ENCODE results near the gene CYP4A22.
"Not testable (repeated sequence)": the region's sequence is repeated elsewhere in the genome, so short reads cannot be mapped to it uniquely, and the experiment has no call there.

Gene CYP4A22

DNA sequence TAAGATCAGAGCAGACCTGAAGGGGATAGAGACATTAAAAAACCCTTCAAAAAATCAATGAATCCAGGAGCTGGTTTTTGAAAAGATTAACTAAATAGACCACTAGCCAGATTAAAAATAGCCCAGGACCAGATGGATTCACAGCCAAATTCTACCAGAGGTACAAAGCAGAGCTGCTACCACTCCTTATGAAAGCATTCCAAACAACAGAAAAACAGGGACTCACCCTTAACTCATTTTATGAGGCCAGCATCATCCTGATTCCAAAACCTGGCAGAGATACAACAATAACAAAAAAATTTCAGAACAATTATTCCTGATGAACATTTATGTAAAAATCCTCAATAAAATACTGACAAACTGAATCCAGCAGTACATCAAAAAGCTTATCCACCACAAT is 19.2 kb downstream of the CYP4A22 start:
- DNase-seq (ENCODE audit: low read depth in 3 of 3), result not testable (repeated sequence)

DNA sequence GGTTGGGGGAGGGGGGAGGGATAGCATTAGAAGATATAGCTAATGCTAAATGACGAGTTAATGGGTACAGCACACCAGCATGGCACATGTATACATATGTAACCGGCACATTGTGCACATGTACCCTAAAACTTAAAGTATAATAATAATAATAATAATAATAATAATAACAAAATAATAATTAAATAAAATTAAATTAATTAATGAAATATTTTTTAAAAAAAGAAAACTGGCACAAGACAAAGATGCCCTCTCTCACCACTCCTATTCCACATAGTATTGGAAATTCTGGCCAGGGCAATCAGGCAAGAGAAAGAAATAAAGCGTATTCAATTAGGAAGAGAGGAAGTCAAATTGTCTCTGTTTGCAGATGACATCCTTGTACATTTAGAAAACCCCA is 20.7 kb downstream of the CYP4A22 start:
- DNase-seq (ENCODE audit: low read depth in 3 of 3), result not testable (repeated sequence)

DNA sequence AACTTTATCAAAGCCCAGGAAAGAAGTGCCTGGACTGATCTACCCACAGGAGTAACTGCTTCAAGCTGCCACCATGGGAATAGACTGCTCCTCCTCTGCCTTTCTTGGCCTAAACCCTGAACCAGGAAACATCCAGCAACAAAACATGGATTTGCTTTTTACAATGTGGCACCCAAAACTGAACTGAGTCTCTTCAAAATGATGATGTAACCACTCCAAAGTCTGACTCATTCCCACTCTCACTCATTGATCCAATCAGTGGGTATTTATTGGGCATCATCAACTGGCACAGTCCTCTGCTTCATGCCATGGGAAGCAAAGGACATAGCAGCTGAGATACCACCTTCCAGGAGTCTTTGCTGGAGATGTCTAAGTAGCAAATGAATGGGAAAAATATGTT is 23.5 kb downstream of the CYP4A22 start:
- no peak for DNase-seq (ENCODE audit: low read depth in 3 of 3)

DNA sequence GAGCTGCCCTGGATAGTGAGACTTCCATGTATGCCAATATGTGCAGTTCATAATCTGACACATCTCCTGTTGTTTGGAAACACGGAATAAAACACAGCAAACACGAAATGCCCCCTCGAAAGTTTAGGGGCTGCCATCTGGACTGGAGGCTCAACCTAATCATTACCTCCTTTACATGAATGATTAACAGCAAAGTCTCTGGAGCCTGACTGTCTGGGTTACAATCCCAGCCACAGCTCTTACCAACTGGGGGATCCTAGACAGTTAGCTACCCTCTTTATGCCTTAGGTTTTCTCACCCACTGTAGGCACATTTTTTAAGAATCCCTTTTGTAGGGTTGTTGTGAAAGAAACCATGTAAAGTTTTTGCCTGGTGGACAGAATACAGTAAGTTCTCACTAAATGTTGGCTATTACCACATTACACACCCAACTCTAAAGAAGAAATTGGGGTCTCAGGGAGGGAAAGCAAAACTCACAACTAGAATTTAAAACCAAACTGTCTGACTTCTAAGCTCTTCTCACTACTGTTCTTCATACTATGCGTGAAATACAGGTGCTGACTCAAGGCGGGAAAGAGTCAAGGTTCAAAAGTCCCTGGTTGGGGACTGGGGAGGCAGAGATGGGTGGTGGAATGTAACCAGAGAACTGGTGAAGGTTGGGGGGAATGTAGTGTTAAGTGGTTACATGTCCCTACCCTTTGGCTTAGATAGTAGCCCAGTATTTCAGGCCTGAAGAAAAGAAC is 24.2 kb downstream of the CYP4A22 start:
- DNase-seq (ENCODE audit: low read depth in 3 of 3), result no peak

DNA sequence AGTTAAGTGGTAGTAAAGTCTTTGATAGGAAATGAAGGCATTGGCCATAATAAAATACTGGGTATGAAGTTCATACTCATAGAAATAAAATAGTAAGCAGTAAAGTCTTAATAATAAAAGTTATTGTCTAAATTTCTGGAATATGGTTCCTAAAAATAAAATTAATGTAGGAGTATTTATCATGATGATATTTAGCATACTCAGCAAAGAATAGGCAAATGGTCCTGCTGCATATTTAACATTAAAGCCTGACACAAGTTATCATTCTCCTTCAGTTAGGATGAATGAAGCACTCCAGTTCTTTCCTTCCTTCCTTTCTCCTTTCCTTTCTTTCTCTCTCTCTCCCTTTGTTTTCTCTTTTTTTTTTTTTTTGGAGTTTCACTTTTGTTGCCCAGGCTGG is 27.3 kb downstream of the CYP4A22 start:
- no peak for DNase-seq (ENCODE audit: low read depth in 3 of 3)

DNA sequence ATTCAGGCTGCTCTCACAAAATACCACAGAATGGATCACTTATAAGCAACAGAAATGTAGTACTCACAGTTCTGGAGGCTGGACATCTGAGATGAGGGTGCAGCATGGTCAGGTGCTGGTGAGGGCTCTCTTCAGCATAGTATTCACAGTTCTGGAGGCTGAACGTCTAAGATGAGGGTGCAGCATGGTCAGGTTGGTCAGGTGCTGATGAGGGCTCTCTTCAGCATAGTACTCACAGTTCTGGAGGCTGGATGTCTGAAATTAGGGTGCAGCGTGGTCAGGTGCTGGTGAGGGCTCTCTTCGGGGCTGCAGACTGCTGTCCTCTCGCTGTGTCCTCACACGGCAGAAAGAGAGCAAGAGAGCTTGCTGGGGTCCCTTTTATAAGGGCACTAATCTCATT is 35.5 kb downstream of the CYP4A22 start:
- no peak for DNase-seq (ENCODE audit: low read depth in 3 of 3)

DNA sequence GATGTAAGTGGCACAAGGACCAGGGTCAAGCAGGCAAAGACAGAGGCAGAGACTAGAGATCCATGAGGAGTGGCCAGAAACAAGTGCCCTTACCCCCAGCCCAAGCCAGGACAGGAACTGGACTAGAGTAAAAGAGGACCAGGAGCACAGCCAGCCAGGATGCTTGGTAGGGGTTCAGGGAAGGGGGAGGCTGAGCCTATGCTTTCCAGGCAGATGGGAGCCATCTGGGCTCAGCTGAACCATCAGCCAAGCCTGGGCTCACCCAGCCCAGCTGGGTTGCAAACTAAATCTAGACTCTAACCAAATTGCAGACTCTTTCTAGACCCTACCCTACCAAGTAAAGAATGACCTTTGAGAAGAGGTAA is 37.4 kb downstream of the CYP4A22 start:
- no peak for DNase-seq (ENCODE audit: low read depth in 3 of 3)

DNA sequence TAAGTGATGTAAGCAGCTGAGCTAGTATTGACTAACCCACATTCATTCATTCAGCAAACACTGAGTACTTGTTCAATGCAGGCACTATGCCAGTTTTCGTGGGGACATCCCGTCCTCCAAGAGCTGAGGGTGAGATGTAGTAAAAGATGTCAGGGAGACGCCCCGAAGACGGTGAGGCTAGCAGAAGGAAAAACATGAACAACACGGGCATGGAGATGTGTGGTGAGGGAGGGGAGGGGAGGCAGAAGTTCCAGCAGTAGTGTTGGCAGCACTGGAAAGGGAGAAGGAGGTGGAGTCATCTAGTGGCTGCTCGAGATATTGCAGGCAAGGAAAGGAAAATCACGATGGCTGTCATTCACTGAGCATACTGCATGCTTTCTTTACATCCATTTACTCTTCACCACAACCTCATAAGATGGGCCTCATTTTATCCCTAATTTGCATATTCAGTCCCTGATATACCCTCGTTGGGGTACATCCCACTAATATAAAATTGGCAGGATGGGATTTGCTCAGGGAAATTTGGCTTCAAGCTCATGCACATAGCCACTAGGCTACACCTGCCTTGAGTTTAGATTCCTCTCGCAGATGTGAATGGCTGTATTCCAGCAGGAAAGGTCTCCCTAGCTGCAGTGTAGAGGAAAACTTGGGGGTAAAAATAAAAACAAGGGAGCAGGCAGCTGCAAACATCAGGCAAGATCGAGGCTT is 38.1 kb downstream of the CYP4A22 start:
- no peak for DNase-seq (ENCODE audit: low read depth in 3 of 3)

DNA sequence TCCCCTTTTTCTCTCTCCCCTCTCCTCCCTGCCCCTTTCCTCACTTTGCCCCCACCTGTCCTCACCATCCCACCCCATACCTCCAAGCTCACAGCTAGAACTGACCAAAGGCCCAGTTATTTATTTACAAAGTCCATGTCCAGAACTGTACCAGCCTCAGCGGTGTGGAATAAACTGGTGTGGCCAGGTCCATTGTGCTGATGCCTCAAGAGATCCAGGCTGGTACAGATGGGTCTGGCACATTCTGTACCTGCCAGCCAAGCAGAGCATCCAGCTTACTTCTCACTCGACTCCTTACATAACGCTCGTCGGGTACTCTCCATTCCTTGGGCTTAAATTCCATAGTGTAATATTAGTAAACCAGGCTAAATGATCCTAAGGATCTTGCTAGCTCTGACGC is 40.8 kb downstream of the CYP4A22 start:
- no peak for DNase-seq (ENCODE audit: low read depth in 3 of 3)

DNA sequence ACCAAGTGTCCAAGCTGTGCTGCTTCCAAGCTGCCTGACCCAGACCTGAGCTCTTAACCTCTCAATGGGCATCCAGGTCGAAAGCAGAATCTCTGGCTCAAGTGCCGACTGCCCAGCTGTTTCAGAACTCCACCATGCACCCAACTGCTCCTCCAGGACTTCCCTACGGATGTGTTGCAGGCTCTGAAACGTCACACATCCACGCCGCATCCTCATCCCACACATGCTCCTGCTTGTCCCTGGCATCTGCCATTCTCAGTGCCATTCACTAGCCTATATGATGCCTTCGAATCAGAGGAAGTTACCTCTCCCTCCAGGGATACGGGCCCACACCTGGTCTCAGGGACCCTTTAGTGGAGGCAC is 41.4 kb downstream of the CYP4A22 start:
- no peak for DNase-seq (ENCODE audit: low read depth in 3 of 3)

DNA sequence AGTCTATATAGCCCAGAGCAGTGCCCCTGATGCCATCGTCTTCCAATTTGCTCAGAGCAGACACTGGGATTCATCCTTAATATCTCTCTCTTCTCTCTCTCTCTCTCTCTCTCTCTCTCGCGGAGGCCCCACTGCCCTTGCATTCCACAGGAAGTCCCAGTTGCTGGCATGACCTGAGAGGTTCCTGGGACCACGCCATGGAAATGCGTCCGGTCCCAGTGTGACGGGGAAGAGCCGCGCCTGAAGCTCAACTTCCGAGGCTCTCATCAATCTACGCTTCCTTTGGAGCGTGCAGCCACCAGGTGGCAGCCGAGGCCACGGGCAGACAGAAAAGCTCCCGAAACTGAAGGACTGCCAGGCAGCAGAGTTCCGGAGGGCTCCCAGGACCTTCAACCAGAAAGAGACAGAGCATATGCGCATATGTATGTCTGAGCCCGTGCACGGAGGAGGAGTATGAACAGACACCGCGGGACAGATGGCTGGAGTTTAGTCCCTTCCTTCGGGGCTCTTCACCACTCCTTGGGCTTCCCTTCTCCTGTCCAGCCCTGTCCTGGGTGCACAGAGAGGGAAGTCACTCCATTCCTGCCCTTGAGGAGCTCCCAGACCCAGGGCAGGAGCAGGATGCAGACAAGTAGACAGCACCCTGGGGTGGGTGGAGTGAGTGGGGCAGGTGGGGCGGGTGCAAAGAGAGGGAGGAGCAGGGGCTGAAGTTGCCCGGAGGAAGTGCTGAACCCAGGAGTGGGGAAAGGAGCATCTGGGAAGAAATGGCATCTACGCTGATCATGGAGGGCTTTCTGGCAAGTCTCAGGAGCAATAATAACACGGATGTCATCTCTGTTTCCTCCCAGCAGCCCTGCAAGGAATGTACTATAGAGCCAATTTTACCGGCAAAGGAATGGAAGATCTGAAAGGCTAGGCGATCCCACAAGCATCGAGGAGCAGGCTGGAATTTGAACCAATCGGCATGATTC is 42.1 kb downstream of the CYP4A22 start:
- DNase-seq (ENCODE audit: low read depth in 3 of 3), result peak; percentile 61 to 79 (median 72)

DNA sequence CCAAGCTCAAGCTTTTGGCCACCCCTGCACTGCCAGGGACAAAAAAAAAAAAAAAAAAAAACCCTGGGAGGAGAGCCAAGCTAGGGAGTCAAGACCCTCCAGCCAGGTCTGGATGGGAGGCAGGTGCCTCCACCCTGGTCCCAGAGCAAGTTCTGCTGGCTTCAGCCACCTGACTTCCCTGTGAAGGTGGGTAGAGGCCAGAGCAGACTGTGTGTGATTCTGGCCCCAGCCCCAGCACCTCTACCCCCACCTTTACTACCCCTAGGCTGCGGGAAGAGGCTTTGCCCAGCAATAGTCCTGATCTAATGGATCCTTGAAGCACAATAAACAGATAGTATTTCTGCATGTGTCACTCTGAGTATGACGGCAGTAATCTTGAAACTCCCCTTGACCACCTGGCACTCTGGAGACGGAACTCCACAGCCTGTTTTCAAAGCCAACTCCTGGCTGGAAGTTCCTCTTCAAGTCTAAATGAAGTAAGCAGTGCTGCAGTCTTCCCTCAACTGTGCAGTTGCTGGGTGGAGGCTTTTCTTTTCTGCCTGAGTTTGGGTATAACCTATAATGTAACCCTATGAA is 42.8 kb downstream of the CYP4A22 start:
- DNase-seq (ENCODE audit: low read depth in 3 of 3), result no peak

DNA sequence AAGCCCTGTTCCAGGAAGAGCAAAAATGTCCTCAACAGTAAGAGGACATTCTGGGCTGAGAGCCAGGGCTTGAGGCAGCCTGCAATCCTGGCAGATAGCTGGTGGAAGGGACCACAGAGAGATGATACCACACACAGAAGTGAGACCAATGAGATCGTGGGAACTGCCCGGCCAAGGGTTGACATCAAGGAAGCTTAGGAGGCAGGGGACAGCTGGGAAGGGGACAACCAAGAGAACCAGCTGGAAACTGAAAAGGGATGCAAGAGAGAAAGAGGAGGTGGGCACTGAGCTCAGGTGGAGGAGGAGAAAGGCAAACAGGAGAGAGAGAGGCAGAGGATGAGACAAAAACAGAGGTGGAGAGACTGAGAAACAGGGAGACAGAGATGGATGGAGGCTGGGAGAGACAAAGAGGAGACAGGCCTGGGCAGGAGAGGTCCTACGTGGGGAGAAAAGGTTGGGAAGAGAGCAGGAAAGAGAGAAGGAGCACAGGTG is 43.4 kb downstream of the CYP4A22 start:
- DNase-seq (ENCODE audit: low read depth in 3 of 3), result no peak

DNA sequence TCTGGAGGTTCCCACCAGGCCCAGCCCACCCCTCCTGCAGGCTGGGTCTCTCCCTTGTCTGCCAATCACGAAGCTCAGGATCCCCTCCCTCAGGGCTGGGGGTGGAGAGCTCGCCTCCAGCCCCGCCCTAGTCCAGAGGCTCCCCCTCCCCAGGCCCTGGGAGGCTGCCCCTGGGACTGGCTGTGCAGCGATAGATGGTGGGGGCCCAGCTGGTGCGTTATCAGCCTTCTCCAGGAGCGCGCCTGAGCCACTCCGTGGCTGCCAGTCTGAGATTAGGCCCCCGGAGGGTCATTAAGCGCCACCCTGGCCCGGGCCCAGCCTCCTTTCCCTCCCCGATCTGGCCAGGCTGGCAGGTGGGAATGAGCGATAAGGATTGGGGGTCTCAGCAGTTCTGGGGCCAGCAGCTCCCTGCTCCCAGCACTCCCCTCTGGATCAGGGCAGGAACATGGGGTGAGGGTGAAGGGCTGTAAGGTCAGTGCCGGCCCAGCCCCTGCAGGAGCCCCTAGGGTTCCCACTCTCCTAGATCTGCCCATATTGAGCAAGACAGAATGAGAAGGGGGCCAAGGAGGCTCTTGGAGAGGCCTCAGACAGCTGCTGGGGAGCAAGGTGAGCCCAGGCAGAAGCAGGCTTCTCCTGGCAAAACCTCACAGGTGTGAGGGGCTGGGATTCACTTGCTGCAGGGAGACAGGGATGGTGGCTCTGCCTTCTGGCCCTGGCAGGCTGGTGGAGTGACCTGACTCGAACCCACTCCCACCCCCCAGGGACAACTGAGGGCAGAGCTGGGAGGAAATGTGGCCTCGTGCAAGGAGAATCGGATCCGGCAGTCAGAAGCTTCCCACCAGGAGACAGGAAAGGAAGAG is 44.1 kb downstream of the CYP4A22 start:
- no peak for DNase-seq (ENCODE audit: low read depth in 3 of 3)

DNA sequence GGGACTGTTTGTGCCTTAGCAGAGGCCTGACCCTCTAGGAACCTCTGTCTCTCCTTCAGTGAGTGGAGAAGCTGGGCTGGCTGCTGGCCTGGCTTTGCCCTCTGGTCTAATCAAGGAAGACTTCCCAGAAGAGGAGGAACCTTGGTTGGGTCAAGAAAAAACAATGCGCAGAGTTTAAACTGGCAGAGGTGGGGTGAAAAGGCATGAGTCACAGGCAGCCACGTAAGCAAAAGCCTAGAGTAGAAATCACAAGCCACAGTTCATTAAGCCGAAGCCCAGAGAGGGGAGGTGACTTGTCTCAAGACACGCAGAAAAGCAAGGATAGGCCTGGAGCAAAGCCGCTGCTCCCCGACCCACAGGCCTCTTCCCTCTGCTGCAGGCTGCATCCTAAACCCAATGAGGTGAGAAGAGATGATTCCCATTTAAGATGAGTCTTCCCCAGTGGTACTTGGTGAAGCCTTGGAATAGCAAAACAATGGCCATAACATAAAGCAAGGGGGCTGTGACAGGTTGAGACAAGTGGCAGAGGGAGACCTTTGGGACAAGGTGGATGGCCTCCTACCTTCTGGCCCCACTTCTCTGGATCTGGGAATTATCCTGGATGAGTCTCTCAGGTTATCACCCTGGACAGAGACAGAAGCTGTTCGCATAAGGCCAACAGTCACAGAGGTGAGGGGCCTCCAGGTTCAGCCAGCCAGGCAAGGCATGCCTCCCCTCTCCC is 44.9 kb downstream of the CYP4A22 start:
- no peak for DNase-seq (ENCODE audit: low read depth in 3 of 3)

DNA sequence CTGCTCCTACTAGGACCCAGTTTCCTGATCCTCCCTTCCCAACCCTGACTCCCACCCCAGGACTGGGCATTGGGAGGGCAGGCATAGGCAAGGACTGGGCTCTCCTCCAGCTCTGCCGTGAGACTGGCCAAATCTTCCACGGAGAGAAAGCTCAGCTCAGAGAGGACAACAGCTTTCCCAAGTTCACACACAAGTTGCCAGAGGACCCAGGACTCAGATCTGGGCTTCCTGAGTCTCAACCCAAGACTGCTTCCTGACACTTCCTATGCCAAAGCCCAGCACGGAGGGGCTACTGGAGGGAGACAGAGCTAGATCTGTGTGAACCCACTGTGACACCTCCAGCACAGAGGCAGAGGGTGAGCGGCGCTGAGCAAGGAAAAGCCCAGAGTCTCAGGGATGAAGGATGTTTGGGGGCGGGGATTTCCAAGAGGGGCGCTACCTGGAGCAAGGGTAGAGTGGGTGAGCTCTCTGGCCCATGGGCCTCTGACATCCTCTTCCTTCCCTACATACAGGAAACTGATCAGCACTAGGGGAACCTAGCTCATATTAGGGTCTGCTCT is 45.5 kb downstream of the CYP4A22 start:
- no peak for DNase-seq (ENCODE audit: low read depth in 3 of 3)

DNA sequence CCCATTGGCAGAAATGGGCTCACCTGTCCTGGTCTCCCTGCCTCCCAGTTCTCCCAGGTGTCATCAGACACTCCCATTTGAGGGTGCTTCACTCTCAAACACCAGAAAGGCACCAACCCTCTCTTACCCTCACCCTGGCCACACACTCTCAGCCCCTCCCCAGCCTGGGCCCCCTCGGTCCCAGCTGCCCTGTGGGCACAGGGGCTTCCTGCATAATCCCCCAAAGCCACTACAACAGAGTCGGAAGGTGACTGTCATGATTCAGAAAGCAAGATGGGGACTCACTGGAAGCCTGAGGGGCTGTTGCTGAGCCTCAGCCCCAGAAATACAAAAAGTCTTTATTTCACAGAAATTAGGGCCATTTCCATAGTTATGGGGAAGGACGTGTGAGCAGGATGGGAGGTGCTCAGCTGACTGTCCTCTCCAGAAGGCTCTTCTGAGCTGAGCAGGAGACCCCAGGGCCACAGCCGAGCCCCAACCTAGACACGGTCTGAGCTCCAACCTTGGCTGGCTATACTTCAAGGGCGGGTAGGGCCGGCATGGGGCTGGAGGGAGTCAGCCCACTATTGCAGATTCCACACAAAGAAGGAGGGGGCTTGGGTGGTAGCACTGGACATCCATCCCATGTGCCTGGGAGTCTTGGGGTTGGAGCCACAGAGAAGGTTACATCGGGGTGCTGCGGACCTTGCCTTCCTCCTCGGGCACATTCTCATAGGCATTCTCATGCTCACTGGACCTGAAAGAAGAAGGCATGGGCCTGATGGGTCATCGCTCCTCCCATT is 46.3 kb downstream of the CYP4A22 start:
- DNase-seq (ENCODE audit: low read depth in 3 of 3), result no peak

DNA sequence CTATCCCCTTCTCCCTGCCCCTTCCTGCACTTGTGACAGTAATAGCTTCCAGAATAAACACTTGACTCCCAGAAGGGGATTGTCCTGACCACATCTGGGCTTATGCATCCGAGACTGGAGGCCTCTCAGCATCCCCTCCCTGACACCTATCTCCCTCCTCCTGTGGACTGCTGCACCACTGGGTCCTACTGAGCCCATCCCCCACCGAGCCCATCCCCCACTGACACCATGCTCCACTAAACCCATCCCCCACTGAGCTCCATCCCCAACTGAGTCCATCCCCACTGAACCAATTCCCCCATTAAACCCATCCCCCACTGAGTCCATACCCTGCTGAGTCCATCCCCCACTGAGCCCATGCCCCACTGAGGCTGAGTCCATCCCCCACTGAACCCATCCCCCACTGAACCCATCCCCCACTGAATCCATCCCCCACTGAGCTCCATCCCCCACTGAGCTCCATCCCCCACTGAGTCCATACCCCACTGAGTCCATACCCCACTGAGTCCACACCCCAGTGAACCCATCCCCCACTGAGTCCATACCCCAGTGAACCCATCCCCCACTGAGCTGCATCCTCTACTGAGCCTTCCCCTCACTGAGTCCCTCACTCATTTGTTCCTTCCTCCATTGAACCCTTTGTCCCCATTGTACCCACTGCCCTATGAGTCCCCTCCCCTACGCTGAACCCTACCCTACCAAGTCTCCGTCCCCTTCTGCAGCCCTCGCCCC is 47.0 kb downstream of the CYP4A22 start:
- DNase-seq (ENCODE audit: low read depth in 3 of 3), result no peak
